CD4-positive, alpha-beta T cell treated with Interleukin-15 for 1 hour (primary cell): ENCODE results near the gene NR6A1.

ENCODE experiments used
- DNase-seq: peaks from one replicate; pipeline ENCODE4 v3.0.0-alpha.2; 2020

The NR6A1 gene

DNA sequence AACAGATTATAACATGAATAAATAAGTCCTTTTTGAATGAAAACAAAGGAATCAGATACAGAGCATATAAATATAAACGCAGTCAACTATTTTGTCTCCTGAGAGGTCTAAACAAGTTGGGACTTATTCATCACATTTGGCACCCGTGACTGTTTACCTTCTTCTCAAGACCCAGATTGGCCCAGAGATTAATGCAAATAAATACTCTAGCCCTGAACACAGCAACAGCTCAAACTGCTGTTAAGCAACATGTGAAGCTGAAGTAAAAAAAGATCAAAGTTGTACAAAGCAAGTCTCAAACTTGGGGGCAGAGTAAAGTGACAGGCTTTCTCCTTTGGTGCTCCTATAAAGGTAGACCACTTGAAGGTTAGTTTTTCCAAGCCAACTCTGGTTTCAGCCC is 168.9 kb downstream of the NR6A1 start:
- DNase-seq, result no peak

- DNase-seq, result no peak
Measured at GRCh38 chr9:124600407-124600806, 170.7 kb downstream of the NR6A1 start.

GRCh38 chr9:124599121-124599795 is 171.9 kb downstream of the NR6A1 start:
- no peak for DNase-seq

- DNase-seq, result no peak
Measured at GRCh38 chr9:124598048-124598447, 173.1 kb downstream of the NR6A1 start.

DNA sequence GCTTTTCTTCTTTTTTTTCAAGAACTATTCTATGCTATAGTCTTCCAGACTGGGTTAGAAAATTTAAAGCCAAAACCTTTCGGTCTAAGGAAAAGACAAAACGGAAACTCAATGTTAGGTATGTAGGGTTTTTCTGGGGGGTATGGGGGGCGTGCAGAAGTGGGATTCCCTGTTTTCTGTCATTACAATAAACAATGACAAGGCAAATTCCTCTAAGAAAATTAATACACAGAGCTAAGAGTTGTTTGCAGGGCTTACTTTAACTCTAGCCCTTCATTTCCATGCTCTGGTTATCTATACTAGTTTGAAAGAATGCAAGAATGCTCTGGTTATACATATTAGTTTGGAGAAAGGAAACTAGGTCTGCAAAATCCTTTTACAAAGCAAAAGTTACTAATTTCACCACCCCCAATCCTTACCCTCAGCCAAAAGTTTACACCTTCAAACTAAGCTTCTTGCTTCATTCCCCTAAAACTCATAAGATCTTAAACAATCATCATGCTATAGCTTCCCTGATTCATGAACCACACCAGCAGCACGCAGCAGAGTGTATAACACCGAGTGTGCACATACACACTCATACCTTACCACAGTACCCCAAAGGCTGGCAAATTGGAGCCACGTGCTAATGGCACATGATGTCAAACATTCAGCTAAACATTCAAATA is 174.8 kb downstream of the NR6A1 start:
- DNase-seq, result no peak

GRCh38 chr9:124595743-124596142 is 175.4 kb downstream of the NR6A1 start:
- no peak for DNase-seq

DNA sequence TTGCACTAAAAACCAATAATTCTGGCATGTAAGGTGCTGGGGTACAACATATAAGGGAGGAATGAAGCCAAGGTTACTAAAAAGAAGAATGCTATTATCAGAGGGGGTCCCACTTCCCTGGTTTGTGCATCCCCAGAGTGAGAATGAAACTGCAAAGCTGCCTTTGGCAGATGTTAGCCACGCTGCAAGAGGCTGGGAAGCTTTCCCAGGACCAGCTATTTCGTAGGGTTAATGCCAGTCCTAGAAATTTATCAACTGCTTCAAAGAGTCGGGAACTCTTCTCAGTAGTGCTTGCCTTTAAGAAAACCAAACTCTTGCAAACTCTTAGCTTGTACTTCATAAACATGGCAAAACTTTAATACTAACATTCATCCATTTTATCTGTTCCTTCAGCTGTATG is 176.4 kb downstream of the NR6A1 start:
- DNase-seq, result no peak

DNA sequence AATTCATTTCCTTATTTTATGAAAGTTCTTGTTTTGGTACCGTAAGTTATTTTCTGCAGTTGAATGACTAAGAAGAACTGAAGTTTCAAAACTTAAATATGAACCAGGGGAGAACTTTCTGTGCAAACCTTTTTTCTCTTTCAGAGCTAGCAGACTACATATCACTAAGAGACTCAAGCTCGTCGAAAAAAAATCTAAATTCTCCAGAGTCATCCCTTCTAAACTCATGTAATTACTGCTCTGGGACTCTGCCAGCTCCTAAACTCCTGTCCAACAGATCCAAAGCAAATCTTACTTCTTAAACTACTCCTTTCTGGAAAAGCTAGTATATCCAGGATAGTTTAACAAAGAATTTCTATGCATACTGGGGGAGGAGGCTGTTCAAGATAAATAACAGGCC is 176.9 kb downstream of the NR6A1 start:
- no peak for DNase-seq

- no peak for DNase-seq
Measured at GRCh38 chr9:124593651-124594058, 177.5 kb downstream of the NR6A1 start.

- no peak for DNase-seq
Measured at GRCh38 chr9:124593200-124593599, 177.9 kb downstream of the NR6A1 start.

DNA sequence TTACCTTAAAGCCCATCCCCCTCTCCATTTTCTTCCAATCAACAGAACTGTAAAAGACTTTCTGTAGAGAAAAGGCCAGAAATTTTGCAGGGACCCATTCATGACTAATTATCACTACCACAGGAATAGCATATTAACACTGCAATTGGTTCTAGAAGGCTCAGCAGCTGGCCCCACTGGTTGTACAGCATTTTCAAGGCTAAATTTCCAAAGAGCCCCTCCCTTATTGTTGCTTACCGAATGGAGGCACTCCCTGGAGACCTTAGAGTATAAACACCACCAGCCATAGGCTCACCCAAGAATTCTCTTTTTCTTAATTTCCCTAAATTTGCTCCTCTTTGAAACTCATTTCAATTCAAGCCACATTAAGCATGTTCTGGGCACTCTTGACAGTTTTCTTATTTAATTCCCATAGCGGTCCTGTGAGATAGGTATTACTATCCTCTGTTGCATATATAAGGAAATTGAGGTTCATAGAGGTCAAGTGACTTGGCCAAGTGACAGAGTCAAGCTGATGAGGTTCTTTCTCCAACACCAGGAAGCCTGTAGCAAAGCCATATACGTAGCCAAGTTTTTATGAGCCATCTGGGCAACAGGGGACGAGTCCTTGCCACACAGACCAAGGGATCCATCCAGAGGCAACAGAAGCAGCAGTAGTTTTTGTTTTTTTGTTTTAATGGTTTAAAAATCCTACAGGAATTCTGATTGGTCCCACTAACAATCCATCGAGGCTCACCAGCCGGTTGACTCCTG is 180.0 kb downstream of the NR6A1 start:
- DNase-seq, result no peak

DNA sequence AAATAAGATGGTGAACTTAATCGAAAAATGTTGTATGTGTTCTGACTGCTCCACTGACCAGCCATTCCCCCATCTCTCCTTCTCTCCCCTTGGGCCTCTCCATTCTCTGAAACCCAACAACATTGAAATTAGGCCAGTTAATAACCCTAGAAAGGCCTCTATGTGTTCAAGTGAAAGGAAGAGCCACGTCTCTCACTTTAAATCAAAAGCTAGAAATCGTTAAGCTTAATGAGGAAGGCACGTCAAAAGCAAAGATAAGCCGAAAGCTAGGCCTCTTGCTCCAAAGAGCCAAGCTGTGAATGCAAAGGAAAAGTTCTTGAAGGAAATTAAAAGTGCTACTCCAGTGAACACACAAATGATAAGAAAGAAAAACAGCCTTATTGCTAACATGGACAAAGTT is 186.5 kb downstream of the NR6A1 start:
- DNase-seq, result no peak

DNA sequence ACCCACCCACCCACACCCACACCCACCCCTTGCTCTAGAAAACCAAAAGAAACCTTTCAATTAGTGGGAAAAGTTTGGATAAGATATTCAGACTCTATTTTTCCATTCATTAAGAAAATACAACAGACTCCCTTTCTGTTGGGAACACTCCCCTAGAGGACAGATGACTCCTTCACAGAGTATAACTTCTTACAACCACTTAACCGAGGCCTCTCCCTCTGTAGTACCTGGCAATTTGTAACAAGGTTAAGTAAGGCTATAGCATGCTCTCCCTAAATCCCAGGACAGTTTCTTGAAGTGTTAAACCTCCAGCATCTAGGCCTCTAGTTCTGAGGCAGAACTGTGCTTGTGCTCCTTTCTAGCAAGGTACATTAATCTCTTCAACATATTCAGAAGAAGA is 188.0 kb downstream of the NR6A1 start:
- no peak for DNase-seq

DNA sequence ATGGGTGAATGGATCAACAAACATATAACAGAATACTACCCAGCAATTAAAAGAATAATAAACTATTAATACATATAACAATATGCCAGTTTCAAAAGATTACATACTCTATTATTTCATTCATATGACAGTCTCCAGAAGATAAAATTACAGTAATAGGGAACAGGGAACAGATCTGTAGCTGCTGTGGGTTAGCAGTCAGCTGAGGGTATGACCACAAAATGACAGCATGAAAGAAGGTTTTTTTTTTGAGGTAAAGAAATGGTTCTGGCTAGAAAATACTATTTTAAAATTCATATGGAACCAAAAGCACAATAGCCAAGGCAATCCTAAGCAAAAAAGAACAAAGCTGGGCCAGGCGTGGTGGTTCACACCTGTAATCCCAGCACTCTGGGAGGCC is 190.9 kb downstream of the NR6A1 start:
- no peak for DNase-seq

DNA sequence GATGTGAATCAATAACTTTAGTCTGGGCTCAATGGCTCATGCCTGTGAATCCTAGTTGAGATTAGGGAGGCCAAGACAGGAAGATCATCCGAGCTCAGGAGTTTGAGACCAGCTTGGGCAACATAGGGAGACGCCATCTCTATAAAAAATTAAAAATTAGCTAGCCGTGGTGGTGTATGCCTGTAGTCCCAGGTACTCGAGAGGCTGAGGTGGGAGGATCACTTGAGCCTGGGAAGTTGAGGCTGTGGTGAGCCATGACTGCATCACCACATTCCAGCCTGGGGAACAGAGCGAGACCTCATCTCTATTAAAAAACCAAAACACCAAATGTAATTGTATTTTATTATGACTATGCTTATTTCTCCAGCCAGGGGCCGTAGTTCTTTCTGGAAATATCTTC is 194.4 kb downstream of the NR6A1 start:
- DNase-seq, result no peak

- no peak for DNase-seq
Measured at GRCh38 chr9:124574534-124575375, 196.4 kb downstream of the NR6A1 start.

DNA sequence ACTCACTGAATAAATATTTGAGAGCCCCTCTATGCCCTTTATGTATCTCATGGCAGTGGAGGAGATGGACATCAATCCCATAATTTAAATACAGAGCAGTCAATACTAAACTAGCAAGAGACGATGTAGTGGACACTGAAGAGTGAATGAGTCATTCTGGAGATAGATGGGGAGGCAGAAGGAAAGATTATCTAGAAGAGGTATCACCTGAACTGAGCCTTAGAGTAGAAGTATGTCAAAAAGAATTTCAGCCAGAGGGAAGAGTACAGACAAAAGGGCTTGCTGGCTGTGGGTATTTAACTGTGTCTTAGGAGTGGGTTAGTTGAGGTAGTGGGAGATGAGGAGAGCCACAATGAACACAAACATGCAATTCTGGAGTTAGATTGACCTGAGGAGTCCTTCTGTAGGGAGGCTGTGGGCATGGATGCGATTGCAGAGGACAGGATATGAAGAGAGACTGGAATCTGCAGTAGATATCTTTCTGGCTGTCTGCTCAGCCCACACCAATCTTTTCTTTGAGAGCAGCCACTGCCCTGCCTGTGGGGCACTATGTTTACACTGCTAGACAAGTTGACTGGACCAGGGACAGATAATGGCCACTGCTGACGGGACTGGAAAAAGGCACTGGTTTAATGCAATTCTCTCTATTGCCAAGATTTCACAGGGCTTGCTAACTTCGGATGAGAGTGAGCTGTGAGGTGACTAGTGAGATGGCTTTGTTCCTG is 200.0 kb downstream of the NR6A1 start:
- no peak for DNase-seq

GRCh38 chr9:124569942-124570341 is 201.2 kb downstream of the NR6A1 start:
- DNase-seq, result no peak

GRCh38 chr9:124567362-124567761 is 203.7 kb downstream of the NR6A1 start:
- no peak for DNase-seq

- DNase-seq, result no peak
Measured at GRCh38 chr9:124562328-124562727, 208.8 kb downstream of the NR6A1 start.

- no peak for DNase-seq
Measured at GRCh38 chr9:124559871-124560270, 211.2 kb downstream of the NR6A1 start.

DNA sequence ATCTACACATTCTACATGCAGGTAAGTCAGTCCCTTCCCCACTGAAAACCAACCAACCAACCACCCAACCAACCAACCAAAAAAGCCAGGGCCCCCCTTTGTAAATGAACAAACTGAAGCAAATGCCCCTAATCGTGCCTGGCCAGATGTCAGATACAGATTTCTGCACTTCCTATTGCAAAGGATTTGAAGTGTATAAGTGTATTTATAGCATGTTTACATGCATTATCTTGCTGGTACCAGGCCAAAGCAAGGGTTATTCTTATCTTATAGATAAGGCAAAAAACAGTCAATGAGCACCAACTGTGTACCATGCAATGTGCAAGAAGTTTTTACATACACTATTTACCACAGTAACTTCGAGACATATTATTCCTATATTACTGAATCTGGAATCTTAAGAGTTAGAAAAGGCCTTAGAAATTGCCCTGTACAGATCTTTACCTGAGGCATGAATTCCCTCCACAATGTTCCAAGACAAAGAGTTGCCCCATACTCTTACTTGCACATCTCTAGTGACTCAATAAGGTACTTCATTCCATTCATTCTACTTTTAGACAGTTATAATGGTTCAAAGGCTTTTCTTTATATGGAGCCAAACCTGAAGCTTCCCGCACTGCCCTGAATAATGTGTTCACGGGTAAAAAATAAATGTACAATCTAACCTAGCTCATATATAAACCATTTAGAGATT is 212.2 kb downstream of the NR6A1 start:
- no peak for DNase-seq
